Measurements from ENCODE around the gene RAD9A.

Gene RAD9A

DNA sequence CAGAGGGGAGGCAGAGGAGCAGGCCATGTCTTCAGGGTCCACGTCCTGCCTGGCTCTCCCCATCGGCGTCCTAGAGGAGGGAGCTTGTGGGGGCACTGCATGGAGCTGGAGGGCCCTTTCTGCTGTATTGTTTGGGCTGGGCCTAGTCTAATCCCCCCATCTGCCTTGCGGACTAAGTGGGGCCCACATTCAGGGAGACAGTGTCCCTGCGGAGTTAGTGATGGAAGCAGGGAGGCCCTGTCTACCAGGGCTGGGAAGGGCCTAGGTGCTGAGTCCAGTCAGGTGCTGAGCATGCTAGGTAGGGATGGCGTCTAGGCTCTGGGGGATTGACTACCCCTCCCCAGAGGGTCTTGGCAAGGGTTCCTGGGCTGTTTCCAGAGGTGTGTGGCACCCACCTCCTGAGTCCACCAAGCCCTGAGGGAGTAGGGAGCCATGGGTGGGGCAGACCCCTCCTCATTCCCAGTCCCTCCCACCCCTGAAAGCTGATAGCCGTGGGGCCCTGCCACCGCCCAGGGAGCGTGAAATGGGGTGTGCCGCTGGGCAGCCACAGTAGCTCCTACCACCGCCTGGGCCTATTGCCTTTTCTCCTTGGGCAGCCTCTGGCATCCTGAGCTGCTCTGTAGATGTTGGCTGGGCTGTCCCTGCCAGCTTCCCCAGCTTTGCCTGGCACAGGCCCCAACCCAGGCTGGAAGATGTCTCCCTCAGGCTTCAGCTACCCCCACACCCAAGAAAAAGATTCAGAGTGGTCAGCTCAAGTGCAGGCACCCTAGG, 36.6 kb upstream of the RAD9A start:
- DNase-seq (ENCODE audit: low read depth), result no peak
- H3K4me3 ChIP-seq (ENCODE audit: low read length), result no peak overlapping the region
- TF ChIP-seq, protein P1, sequence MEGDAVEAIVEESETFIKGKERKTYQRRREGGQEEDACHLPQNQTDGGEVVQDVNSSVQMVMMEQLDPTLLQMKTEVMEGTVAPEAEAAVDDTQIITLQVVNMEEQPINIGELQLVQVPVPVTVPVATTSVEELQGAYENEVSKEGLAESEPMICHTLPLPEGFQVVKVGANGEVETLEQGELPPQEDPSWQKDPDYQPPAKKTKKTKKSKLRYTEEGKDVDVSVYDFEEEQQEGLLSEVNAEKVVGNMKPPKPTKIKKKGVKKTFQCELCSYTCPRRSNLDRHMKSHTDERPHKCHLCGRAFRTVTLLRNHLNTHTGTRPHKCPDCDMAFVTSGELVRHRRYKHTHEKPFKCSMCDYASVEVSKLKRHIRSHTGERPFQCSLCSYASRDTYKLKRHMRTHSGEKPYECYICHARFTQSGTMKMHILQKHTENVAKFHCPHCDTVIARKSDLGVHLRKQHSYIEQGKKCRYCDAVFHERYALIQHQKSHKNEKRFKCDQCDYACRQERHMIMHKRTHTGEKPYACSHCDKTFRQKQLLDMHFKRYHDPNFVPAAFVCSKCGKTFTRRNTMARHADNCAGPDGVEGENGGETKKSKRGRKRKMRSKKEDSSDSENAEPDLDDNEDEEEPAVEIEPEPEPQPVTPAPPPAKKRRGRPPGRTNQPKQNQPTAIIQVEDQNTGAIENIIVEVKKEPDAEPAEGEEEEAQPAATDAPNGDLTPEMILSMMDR (conservative IDR thresholded peaks at IDR 0.05; ENCODE audit: low read length), result no peak

DNA sequence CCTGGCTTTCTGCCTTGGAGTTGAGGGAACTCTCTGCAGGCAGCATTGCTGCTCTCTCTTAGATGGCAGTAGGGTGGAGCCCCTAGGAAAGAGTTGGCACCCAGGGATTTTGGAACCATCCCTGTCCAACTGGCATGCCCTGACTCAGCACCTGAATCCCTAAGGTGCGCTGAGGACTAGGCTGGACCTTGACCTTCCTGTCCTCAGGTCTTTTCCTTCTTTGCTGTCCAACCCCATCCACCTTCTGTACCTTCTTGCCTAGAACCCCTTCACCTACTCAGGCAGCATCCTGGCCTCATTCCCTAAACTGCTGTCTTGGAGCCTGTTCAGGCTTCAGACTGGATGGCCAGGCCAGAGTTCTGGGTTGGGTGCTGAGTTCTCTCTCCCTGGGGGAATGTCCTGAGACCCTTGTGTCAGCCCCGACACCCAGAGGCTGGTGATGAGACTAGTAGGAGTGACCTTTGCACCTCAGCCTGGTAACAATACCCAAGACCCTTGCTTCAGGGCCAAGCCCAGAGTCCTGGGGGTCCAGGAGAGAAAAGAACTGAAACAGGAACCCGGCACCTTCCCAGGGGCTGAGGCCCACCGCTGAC, 35.9 kb upstream of the RAD9A start:
- H3K4me3 ChIP-seq (ENCODE audit: low read length), result no peak overlapping the region
- TF ChIP-seq, protein P1 (conservative IDR thresholded peaks at IDR 0.05; ENCODE audit: low read length), result no peak
- DNase-seq (ENCODE audit: low read depth), result no peak

DNA sequence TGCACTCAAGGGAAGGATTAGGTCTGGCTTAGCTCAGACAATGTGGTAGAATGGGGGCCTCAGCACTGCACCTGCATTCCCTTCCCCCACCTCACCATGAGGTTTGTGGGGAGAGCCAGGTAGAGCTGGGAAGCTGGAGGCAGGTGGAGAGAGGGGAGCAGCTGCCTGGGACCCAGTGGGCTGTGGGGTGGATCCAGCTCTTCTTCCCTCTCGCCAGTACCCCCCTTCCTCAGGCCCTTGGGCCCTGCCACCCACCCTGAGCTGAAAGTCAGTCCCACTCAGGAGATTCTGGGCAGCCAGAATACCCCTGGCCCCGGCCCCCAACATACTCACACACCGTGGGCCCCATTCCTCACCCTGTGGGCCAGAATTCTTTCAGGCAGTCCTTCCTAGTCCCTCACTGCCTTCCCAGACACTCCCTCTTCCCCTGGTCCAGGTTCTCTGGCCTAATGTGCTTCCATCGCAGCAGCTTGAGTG, 35.4 kb upstream of the RAD9A start:
- DNase-seq (ENCODE audit: low read depth), result no peak
- TF ChIP-seq, protein P1 (conservative IDR thresholded peaks at IDR 0.05; ENCODE audit: low read length), result no peak
- no peak overlapping the region for H3K4me3 ChIP-seq (ENCODE audit: low read length)

DNA sequence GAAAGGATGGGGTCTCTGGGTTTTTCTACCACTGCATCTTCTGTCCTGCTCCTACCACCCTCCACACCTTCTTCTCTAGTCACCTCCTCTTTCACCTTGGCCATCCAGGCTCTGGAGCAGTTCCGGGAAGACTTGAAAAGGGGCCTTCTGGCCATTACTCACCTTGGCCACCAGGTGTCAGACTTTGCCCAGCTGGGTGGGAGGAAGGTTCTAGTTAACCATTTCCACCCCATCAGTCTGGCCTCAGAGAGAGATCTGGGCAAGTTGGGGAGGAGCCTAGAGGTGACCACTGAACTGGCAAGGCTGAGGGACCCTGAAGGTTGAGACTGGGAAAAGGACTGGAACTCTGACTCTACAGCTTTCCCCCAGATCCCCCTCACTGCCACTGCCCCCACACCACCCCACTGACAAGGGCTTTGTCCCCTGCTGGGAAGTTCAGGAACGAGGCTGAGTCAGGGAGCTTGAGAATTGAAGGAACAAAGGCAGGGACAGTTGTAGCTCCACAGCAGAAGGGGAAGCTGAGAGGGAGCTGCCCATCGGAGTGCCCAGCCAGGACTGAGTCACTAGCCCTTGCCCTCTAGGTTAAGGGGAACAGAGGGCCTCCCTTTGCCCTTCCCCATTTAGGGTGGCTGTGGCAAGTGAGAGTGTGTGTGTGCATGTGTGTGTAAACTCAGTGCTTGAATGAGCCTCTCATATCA, 34.8 kb upstream of the RAD9A start:
- TF ChIP-seq, protein P1 (conservative IDR thresholded peaks at IDR 0.05; ENCODE audit: low read length), result peak; percentile 95
- no peak overlapping the region for H3K4me3 ChIP-seq (ENCODE audit: low read length)
- DNase-seq (ENCODE audit: low read depth), result peak; percentile 72

DNA sequence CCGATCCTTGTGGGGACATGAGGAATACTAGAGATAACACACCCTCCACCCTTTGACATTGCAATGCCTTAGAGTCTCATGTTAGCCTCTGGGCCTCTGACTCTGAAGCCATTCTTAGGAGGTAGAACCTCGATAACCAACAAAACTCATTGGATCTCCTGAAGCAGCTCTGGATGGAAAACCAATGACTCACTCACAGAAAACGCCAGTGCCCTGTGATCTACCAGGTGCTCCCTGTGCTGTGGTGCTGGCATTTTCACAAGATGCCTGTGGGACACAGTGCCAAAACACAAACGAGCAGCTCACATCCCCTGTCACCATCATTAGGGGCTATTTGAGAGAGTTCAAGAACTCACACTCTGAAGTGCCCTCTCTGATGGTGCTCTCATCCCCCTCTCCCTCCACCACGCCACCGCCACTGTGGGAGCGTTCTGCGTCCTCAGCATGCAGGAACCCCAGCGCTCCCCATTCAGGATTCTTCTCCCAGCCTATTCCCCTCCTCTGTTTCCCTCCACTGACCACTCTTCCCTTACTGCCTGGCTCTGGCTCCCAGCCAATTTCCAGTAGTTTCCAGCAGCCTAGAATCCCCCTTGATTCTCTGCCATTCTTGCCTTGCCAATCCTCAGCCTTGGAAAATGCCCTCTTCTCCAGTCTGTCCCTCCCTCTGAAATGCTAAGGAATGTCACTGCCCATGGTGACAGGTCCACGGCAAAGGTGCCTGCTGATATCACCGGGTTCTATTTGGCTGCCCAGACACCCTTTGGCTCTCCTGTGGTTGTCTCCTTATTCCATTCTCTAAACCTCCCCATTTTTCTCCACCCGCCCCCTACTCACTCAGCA, 33.7 kb upstream of the RAD9A start:
- TF ChIP-seq, protein P1 (conservative IDR thresholded peaks at IDR 0.05; ENCODE audit: low read length), result no peak
- no peak overlapping the region for H3K4me3 ChIP-seq (ENCODE audit: low read length)
- DNase-seq (ENCODE audit: low read depth), result peak; percentile 60

DNA sequence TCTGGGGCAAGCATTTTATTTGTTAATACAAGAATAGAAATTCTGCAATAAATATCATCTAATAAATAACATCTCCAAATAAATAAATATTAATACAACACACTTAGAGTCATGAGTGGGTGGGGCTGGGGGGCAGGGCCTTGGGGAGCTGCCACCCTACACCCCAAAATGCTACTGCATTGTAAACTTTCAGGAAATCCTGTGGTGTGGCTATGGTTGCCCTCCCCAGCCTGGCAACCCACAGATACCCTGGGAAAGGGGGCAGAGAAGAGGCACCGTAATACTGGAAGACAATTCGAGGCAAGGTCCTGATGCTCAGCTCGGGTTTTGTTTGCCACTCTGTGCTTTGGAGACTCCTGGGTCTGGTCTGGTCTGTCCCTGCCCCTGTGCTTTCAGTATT, 27.6 kb upstream of the RAD9A start:
- DNase-seq (ENCODE audit: low read depth), result no peak
- H3K4me3 ChIP-seq (ENCODE audit: low read length), result no peak overlapping the region
- TF ChIP-seq, protein P1 (conservative IDR thresholded peaks at IDR 0.05; ENCODE audit: low read length), result no peak

Data from AG10803 (cell line).